H9 (cell line): ENCODE results near the gene CERS2. TPM values are rescaled to one million over a fixed set of nuclear protein-coding genes. Genes with fewer than 3 reads are reported as not detected.

Experiments
- DNase-seq: peaks from one replicate; pipeline ENCODE4 v3.0.0-alpha.2; 2017
- H2AFZ ChIP-seq: one replicate; pipeline ENCODE4 v1.6.1; 2013; ENCODE audit warnings: mild to moderate bottlenecking, low read length, control low read depth, moderate library complexity
- H2AK5ac ChIP-seq: 2 replicates; pipeline ENCODE4 v1.6.1; 2013; ENCODE audit warnings: low read length, control low read depth, mixed read lengths; ENCODE audit not compliant: insufficient read length
- H2BK120ac ChIP-seq: one replicate; pipeline ENCODE4 v1.6.1; 2013; ENCODE audit warnings: low read depth, mild to moderate bottlenecking, low read length, control low read depth, inconsistent platforms; ENCODE audit not compliant: poor library complexity, severe bottlenecking
- H2BK12ac ChIP-seq: 2 replicates; pipeline ENCODE4 v1.6.1; 2013; ENCODE audit warnings: low read length, control low read depth, mixed read lengths, low read depth; ENCODE audit not compliant: insufficient read length
- H2BK15ac ChIP-seq: 2 replicates; pipeline ENCODE4 v1.6.1; 2013; ENCODE audit warnings: low read depth, low read length, control low read depth
- H2BK20ac ChIP-seq: one replicate; pipeline ENCODE4 v1.6.1; 2013; ENCODE audit warnings: low read depth, mild to moderate bottlenecking, low read length, control low read depth, inconsistent platforms; ENCODE audit not compliant: poor library complexity, severe bottlenecking
- H2BK5ac ChIP-seq: 2 replicates; pipeline ENCODE4 v1.6.1; 2013; ENCODE audit warnings: low read length, control low read depth, mixed read lengths; ENCODE audit not compliant: insufficient read length
- H3K14ac ChIP-seq: 2 replicates; pipeline ENCODE4 v1.6.1; 2013; ENCODE audit warnings: low read length, control low read depth; ENCODE audit not compliant: insufficient read depth
- H3K18ac ChIP-seq: 2 replicates; pipeline ENCODE4 v1.6.1; 2013; ENCODE audit warnings: low read depth, mild to moderate bottlenecking, mixed read lengths, low read length, control low read depth; ENCODE audit not compliant: insufficient read length
- H3K23ac ChIP-seq: 2 replicates; pipeline ENCODE4 v1.6.1; 2013; ENCODE audit warnings: low read length, control low read depth, mixed read lengths, low read depth; ENCODE audit not compliant: insufficient read length
- H3K23me2 ChIP-seq: 2 replicates; pipeline ENCODE4 v1.6.1; 2013; ENCODE audit warnings: low read depth, mild to moderate bottlenecking, mixed read lengths, low read length, control low read depth; ENCODE audit not compliant: insufficient read length, poor library complexity, severe bottlenecking
- H3K27ac ChIP-seq: 2 replicates; pipeline ENCODE4 v1.5.1; 2013; ENCODE audit warnings: low read length, control low read depth, mixed read lengths, low read depth; ENCODE audit not compliant: insufficient read length
- H3K27me3 ChIP-seq: 2 replicates; pipeline ENCODE4 v1.6.1; 2013; ENCODE audit warnings: low read length, control low read depth, inconsistent platforms; ENCODE audit not compliant: insufficient read depth
- H3K4ac ChIP-seq: 2 replicates; pipeline ENCODE4 v1.6.1; 2013; ENCODE audit warnings: low read depth, mild to moderate bottlenecking, control low read depth, inconsistent platforms, low read length, moderate library complexity
- H3K4me1 ChIP-seq: 2 replicates; pipeline ENCODE4 v1.6.1; 2013; ENCODE audit warnings: low read length, control low read depth, inconsistent platforms; ENCODE audit not compliant: insufficient read depth
- H3K4me2 ChIP-seq: 2 replicates; pipeline ENCODE4 v1.6.1; 2013; ENCODE audit warnings: low read length, control low read depth, mixed read lengths; ENCODE audit not compliant: insufficient read length, insufficient read depth
- H3K56ac ChIP-seq: 2 replicates; pipeline ENCODE4 v1.6.1; 2013; ENCODE audit warnings: low read depth, mild to moderate bottlenecking, mixed read lengths, low read length, control low read depth; ENCODE audit not compliant: insufficient read length
- H3K79me1 ChIP-seq: 2 replicates; pipeline ENCODE4 v1.6.1; 2013; ENCODE audit warnings: low read depth, mild to moderate bottlenecking, moderate library complexity, low read length, control low read depth, inconsistent platforms; ENCODE audit not compliant: insufficient read depth, poor library complexity, severe bottlenecking
- H3K79me2 ChIP-seq: 2 replicates; pipeline ENCODE4 v1.6.1; 2013; ENCODE audit warnings: low read length, control low read depth, inconsistent platforms; ENCODE audit not compliant: insufficient read depth
- H3K9ac ChIP-seq: 2 replicates; pipeline ENCODE4 v1.6.1; 2013; ENCODE audit warnings: low read length, control low read depth, mixed read lengths; ENCODE audit not compliant: insufficient read length; ENCODE audit errors: extremely low read depth
- H3K9me3 ChIP-seq: one replicate; pipeline ENCODE4 v1.6.1; 2013; ENCODE audit warnings: low read depth, low read length, inconsistent platforms; ENCODE audit not compliant: control insufficient read depth
- H3T11ph ChIP-seq: one replicate; pipeline ENCODE4 v1.6.1; 2013; ENCODE audit warnings: mild to moderate bottlenecking, low read length, control low read depth, inconsistent platforms
- H4K20me1 ChIP-seq: one replicate; pipeline ENCODE4 v1.6.1; 2013; ENCODE audit not compliant: control insufficient read depth, insufficient read length, insufficient read depth
- H4K5ac ChIP-seq: 2 replicates; pipeline ENCODE4 v1.6.1; 2013; ENCODE audit warnings: low read depth, mild to moderate bottlenecking, mixed read lengths, low read length, control low read depth; ENCODE audit not compliant: insufficient read length
- H4K8ac ChIP-seq: replicated peaks from 2 replicates; pipeline ENCODE4 v1.6.1; 2013; ENCODE audit warnings: low read length, control low read depth, mixed read lengths, low read depth; ENCODE audit not compliant: insufficient read length
- H4K91ac ChIP-seq: 2 replicates; pipeline ENCODE4 v1.6.1; 2013; ENCODE audit warnings: low read depth, mild to moderate bottlenecking, moderate library complexity, mixed read lengths, low read length, control low read depth; ENCODE audit not compliant: insufficient read length
- H3K27ac Mint-ChIP-seq, 3 experiments: 2 replicates in 2 of 3; 3 replicates in 1 of 3; pipeline ENCODE4 v1.8.0; 2020 to 2021; ENCODE audit warnings: mixed read lengths in 3 of 3, mild to moderate bottlenecking in 1 of 3, moderate library complexity in 1 of 3
- H3K27me3 Mint-ChIP-seq: 2 replicates; pipeline ENCODE4 v1.8.0; 2021; ENCODE audit warnings: low read depth, mild to moderate bottlenecking, moderate library complexity, mixed read lengths
- H3K36me3 Mint-ChIP-seq, 3 experiments: 2 replicates in 2 of 3; 3 replicates in 1 of 3; pipeline ENCODE4 v1.8.0; 2020 to 2021; ENCODE audit warnings: low read depth in 3 of 3, mixed read lengths in 3 of 3; ENCODE audit not compliant: insufficient read depth in 1 of 3
- H3K4me1 Mint-ChIP-seq, 2 experiments: 2 replicates each; pipeline ENCODE4 v1.8.0; 2020; ENCODE audit warnings: mixed read lengths in 2 of 2
- H3K4me3 Mint-ChIP-seq, 2 experiments: 2 replicates in 1 of 2; 3 replicates in 1 of 2; pipeline ENCODE4 v1.8.0; 2020 to 2021; ENCODE audit warnings: mild to moderate bottlenecking in 2 of 2, mixed read lengths in 2 of 2, moderate library complexity in 1 of 2
- H3K9me3 Mint-ChIP-seq, 2 experiments: 2 replicates in 1 of 2; 3 replicates in 1 of 2; pipeline ENCODE4 v1.8.0; 2020; ENCODE audit warnings: mild to moderate bottlenecking in 2 of 2, mixed read lengths in 2 of 2, moderate library complexity in 1 of 2
- WGBS: extraction: QIAGEN DNeasy Blood & Tissue Kit; methylation state at CpG from one replicate; pipeline ENCODE4 v1.1.7; 2013; ENCODE audit warnings: missing lambda C conversion rate, low lambda C conversion rate, mixed read lengths; ENCODE audit not compliant: insufficient read length; ENCODE audit errors: extremely low coverage; 5-methylcytosine and 5-hydroxymethylcytosine counted together
- total RNA-seq: library from RNA; stranded (reverse); gene quantifications from 2 replicates; pipeline ENCODE4 v1.2.1, GENCODE V29; 2021
- TF ChIP-seq, protein P1 (sequence below): fragments of 200-600 bp; sonication (generic); conservative IDR thresholded peaks from 3 replicates; pipeline ENCODE4 v1.8.0; 2021; ENCODE audit warnings: antibody characterized with exemption, mild to moderate bottlenecking

The CERS2 gene
- total RNA-seq, 1 experiment from 2014 or later = 201 TPM

GRCh38 chr1:150987924-150988323, 13.3 kb upstream of the CERS2 start:
- Histone ChIP-seq H2AFZ (no peak overlapping the region), H3K27me3 (no peaks in the 10 kb centered on the region), H2BK15ac (no peak overlapping the region), H4K8ac (no peak overlapping the region), H2BK12ac (no peak overlapping the region), H4K5ac (no peak overlapping the region), H2BK120ac (no peak overlapping the region), H3K4me2 (no peak overlapping the region), H3K23ac (no peak overlapping the region), H3K14ac (no peak overlapping the region; the same call in 1 of the 2 replicates), H2BK20ac (no peak overlapping the region), H3K9me3 (no peaks in the 10 kb centered on the region), H3T11ph (no peak overlapping the region), H3K23me2 (no peaks in the 10 kb centered on the region), H3K18ac (no peak overlapping the region), H3K27ac (no peak overlapping the region), H3K9ac (no peak overlapping the region), H3K56ac (no peak overlapping the region), H3K4ac (no peak overlapping the region), H2BK5ac (no peak overlapping the region), H4K91ac (no peak overlapping the region), H3K79me1 (no peaks in the 10 kb centered on the region), H3K79me2 (no peaks in the 10 kb centered on the region), H3K4me1 (no peaks in the 10 kb centered on the region), H4K20me1 (no peaks in the 10 kb centered on the region), H2AK5ac (no peak overlapping the region)
- no peak overlapping the region for H3K4me3 Mint-ChIP-seq
- no CpG with 5 or more reads among the region's 7 CpGs for WGBS
- H3K27me3 Mint-ChIP-seq = no peaks in the 10 kb centered on the region
- H3K4me1 Mint-ChIP-seq = peaks cover 4 to 7% of the 10 kb centered on the region in 2 experiments; a peak in 3 of 4 replicates
- no peaks in the 10 kb centered on the region for H3K36me3 Mint-ChIP-seq
- H3K27ac Mint-ChIP-seq = no peak overlapping the region
- TF ChIP-seq, protein P1, sequence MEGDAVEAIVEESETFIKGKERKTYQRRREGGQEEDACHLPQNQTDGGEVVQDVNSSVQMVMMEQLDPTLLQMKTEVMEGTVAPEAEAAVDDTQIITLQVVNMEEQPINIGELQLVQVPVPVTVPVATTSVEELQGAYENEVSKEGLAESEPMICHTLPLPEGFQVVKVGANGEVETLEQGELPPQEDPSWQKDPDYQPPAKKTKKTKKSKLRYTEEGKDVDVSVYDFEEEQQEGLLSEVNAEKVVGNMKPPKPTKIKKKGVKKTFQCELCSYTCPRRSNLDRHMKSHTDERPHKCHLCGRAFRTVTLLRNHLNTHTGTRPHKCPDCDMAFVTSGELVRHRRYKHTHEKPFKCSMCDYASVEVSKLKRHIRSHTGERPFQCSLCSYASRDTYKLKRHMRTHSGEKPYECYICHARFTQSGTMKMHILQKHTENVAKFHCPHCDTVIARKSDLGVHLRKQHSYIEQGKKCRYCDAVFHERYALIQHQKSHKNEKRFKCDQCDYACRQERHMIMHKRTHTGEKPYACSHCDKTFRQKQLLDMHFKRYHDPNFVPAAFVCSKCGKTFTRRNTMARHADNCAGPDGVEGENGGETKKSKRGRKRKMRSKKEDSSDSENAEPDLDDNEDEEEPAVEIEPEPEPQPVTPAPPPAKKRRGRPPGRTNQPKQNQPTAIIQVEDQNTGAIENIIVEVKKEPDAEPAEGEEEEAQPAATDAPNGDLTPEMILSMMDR = no peak
- no peaks in the 10 kb centered on the region; a peak in 1 of 5 replicates for H3K9me3 Mint-ChIP-seq
- no peak for DNase-seq
